ENCODE data around the gene FBXL19. TPM values are rescaled to one million over a fixed set of nuclear protein-coding genes. Genes with fewer than 3 reads are reported as not detected.

The FBXL19 gene
- total and polyA plus RNA-seq, 2 of the 13 experiments (the other 11 are each of a cell fraction or from before 2014, with no cell fraction given): 6.0 to 13.7 TPM

GRCh38 chr16:30956601-30957455, 33.5 kb downstream of the FBXL19 start (continued):
- no peak for TF ChIP-seq ZNF230 (CRISPR knock-in tag; IDR thresholded peaks at IDR 0.05)
- 0 out of 2 replicates have a peak, but pooled peaks have one; percentile 83 for TF ChIP-seq ZNF839 (CRISPR knock-in tag; IDR thresholded peaks at IDR 0.05; ENCODE audit: borderline replicate concordance)
- peak; percentile 45; the same call in 1 of the 2 replicates for TF ChIP-seq DPF2 (CRISPR knock-in tag; IDR thresholded peaks at IDR 0.05; ENCODE audit: borderline replicate concordance, low read depth)
- TF ChIP-seq FOXJ3 (CRISPR knock-in tag; IDR thresholded peaks at IDR 0.05; ENCODE audit: borderline replicate concordance): peak; percentile 57; the same call in 1 of the 2 replicates
- TF ChIP-seq ZNF567 (CRISPR knock-in tag; IDR thresholded peaks at IDR 0.05; ENCODE audit: borderline replicate concordance): peak; percentile 26; the same call in 1 of the 2 replicates
- TF ChIP-seq DRAP1 (CRISPR knock-in tag; IDR thresholded peaks at IDR 0.05): peak; percentile 44
- TF ChIP-seq, protein P1, sequence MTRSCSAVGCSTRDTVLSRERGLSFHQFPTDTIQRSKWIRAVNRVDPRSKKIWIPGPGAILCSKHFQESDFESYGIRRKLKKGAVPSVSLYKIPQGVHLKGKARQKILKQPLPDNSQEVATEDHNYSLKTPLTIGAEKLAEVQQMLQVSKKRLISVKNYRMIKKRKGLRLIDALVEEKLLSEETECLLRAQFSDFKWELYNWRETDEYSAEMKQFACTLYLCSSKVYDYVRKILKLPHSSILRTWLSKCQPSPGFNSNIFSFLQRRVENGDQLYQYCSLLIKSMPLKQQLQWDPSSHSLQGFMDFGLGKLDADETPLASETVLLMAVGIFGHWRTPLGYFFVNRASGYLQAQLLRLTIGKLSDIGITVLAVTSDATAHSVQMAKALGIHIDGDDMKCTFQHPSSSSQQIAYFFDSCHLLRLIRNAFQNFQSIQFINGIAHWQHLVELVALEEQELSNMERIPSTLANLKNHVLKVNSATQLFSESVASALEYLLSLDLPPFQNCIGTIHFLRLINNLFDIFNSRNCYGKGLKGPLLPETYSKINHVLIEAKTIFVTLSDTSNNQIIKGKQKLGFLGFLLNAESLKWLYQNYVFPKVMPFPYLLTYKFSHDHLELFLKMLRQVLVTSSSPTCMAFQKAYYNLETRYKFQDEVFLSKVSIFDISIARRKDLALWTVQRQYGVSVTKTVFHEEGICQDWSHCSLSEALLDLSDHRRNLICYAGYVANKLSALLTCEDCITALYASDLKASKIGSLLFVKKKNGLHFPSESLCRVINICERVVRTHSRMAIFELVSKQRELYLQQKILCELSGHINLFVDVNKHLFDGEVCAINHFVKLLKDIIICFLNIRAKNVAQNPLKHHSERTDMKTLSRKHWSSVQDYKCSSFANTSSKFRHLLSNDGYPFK (CRISPR knock-in tag; IDR thresholded peaks at IDR 0.05; ENCODE audit: borderline replicate concordance): no peak; the same call in 1 of the 2 replicates
- 0 out of 2 replicates have a peak, but pooled peaks have one; percentile 48 for TF ChIP-seq ZNF557 (CRISPR knock-in tag; IDR thresholded peaks at IDR 0.05)
- TF ChIP-seq, protein P2, sequence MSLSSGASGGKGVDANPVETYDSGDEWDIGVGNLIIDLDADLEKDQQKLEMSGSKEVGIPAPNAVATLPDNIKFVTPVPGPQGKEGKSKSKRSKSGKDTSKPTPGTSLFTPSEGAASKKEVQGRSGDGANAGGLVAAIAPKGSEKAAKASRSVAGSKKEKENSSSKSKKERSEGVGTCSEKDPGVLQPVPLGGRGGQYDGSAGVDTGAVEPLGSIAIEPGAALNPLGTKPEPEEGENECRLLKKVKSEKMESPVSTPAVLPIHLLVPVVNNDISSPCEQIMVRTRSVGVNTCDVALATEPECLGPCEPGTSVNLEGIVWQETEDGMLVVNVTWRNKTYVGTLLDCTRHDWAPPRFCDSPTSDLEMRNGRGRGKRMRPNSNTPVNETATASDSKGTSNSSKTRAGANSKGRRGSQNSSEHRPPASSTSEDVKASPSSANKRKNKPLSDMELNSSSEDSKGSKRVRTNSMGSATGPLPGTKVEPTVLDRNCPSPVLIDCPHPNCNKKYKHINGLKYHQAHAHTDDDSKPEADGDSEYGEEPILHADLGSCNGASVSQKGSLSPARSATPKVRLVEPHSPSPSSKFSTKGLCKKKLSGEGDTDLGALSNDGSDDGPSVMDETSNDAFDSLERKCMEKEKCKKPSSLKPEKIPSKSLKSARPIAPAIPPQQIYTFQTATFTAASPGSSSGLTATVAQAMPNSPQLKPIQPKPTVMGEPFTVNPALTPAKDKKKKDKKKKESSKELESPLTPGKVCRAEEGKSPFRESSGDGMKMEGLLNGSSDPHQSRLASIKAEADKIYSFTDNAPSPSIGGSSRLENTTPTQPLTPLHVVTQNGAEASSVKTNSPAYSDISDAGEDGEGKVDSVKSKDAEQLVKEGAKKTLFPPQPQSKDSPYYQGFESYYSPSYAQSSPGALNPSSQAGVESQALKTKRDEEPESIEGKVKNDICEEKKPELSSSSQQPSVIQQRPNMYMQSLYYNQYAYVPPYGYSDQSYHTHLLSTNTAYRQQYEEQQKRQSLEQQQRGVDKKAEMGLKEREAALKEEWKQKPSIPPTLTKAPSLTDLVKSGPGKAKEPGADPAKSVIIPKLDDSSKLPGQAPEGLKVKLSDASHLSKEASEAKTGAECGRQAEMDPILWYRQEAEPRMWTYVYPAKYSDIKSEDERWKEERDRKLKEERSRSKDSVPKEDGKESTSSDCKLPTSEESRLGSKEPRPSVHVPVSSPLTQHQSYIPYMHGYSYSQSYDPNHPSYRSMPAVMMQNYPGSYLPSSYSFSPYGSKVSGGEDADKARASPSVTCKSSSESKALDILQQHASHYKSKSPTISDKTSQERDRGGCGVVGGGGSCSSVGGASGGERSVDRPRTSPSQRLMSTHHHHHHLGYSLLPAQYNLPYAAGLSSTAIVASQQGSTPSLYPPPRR (CRISPR knock-in tag; IDR thresholded peaks at IDR 0.05; ENCODE audit: borderline replicate concordance): 0 out of 2 replicates have a peak, but pooled peaks have one; percentile 16
- TF ChIP-seq, protein P3, sequence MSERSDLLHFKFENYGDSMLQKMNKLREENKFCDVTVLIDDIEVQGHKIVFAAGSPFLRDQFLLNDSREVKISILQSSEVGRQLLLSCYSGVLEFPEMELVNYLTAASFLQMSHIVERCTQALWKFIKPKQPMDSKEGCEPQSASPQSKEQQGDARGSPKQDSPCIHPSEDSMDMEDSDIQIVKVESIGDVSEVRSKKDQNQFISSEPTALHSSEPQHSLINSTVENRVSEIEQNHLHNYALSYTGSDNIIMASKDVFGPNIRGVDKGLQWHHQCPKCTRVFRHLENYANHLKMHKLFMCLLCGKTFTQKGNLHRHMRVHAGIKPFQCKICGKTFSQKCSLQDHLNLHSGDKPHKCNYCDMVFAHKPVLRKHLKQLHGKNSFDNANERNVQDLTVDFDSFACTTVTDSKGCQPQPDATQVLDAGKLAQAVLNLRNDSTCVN (CRISPR knock-in tag; IDR thresholded peaks at IDR 0.05; ENCODE audit: borderline replicate concordance): no peak
- TF ChIP-seq ZNF441 (CRISPR knock-in tag; IDR thresholded peaks at IDR 0.05; ENCODE audit: borderline replicate concordance): peak; percentile 14; the same call in 1 of the 2 replicates
- TF ChIP-seq ZNF12 (CRISPR knock-in tag; IDR thresholded peaks at IDR 0.05): no peak
- peak; percentile 14; the same call in 1 of the 2 replicates for TF ChIP-seq DMTF1 (CRISPR knock-in tag; IDR thresholded peaks at IDR 0.05)
- TF ChIP-seq MBD4 (IDR thresholded peaks at IDR 0.05; ENCODE audit: borderline replicate concordance, low read length): no peak
- no peak for TF ChIP-seq ZNF10 (CRISPR knock-in tag; IDR thresholded peaks at IDR 0.05; ENCODE audit: borderline replicate concordance, low read depth)

All from HepG2 (cell line).